ENCODE data around the gene CCNK. TPM values are rescaled to one million over a fixed set of nuclear protein-coding genes. Genes with fewer than 3 reads are reported as not detected.

CCNK gene
- total RNA-seq, 1 experiment from 2014 or later: 80.1 TPM

DNA sequence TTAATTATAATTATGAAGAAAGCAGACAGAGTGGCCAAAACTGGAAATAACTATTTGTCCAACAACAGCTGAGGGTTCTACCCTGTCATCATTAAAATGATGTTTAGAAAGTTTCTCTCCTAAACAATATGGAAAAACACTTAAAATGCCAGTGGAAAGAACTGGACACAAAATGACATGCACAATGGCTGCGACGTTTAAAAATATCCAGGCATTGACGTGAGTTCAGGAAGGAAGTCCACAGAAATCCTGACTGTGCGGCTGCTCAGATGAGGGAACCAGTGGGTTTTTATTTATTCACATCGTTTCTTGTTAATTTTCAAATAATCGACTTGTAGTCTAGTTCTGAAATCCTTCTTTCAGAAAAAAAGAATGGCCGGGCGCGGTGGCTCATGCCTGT, 58.3 kb downstream of the CCNK start:
- H3K9me3 Mint-ChIP-seq: no peaks in the 10 kb centered on the region
- H3K4me1 Mint-ChIP-seq: peaks cover 41 to 62% of the 10 kb centered on the region in 2 experiments
- WGBS (ENCODE audit: extremely low coverage, insufficient read length, low lambda C conversion rate): no CpG with 5 or more reads among the region's 9 CpGs
- no peaks in the 10 kb centered on the region; the same call in 1 of the 2 replicates for H3K4me1 ChIP-seq (ENCODE audit: insufficient read depth, low read length)
- no peak overlapping the region for H2BK120ac ChIP-seq (ENCODE audit: low read depth, low read length, poor library complexity, severe bottlenecking)
- no peak overlapping the region for H3K14ac ChIP-seq (ENCODE audit: insufficient read depth, low read length)
- TF ChIP-seq, protein P1, sequence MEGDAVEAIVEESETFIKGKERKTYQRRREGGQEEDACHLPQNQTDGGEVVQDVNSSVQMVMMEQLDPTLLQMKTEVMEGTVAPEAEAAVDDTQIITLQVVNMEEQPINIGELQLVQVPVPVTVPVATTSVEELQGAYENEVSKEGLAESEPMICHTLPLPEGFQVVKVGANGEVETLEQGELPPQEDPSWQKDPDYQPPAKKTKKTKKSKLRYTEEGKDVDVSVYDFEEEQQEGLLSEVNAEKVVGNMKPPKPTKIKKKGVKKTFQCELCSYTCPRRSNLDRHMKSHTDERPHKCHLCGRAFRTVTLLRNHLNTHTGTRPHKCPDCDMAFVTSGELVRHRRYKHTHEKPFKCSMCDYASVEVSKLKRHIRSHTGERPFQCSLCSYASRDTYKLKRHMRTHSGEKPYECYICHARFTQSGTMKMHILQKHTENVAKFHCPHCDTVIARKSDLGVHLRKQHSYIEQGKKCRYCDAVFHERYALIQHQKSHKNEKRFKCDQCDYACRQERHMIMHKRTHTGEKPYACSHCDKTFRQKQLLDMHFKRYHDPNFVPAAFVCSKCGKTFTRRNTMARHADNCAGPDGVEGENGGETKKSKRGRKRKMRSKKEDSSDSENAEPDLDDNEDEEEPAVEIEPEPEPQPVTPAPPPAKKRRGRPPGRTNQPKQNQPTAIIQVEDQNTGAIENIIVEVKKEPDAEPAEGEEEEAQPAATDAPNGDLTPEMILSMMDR (conservative IDR thresholded peaks at IDR 0.05): no peak
- no peaks in the 10 kb centered on the region for H3K27me3 ChIP-seq (ENCODE audit: insufficient read depth, low read length)
- no peak overlapping the region for H3K4ac ChIP-seq (ENCODE audit: low read depth, low read length)
- no peak overlapping the region for H3T11ph ChIP-seq (ENCODE audit: low read length)
- H3K9me3 ChIP-seq (ENCODE audit: control insufficient read depth, low read depth, low read length): no peaks in the 10 kb centered on the region
- no peak overlapping the region for H2BK20ac ChIP-seq (ENCODE audit: low read depth, low read length, poor library complexity, severe bottlenecking)
- peaks cover 3% of the 10 kb centered on the region for H3K79me1 ChIP-seq (ENCODE audit: insufficient read depth, low read depth, low read length, poor library complexity, severe bottlenecking)
- no peak overlapping the region for H3K23ac ChIP-seq (ENCODE audit: insufficient read length, low read depth, low read length)
- no peak overlapping the region for H2AK5ac ChIP-seq (ENCODE audit: insufficient read length, low read length)
- no peak overlapping the region for H4K8ac ChIP-seq (replicated peaks; ENCODE audit: insufficient read length, low read depth, low read length)
- H2BK12ac ChIP-seq (ENCODE audit: insufficient read length, low read depth, low read length): no peak overlapping the region
- no peaks in the 10 kb centered on the region; the same call in 1 of the 2 replicates for H3K27me3 Mint-ChIP-seq (ENCODE audit: low read depth)
- no peak overlapping the region for H3K4me3 Mint-ChIP-seq
- DNase-seq: no peak
- no peak overlapping the region for H2BK15ac ChIP-seq (ENCODE audit: low read depth, low read length)
- no peak overlapping the region for H3K27ac Mint-ChIP-seq
- H3K36me3 Mint-ChIP-seq (ENCODE audit: insufficient read depth in 1 of 3, low read depth in 3 of 3): no peaks in the 10 kb centered on the region
- H3K23me2 ChIP-seq (ENCODE audit: insufficient read length, low read depth, low read length, poor library complexity, severe bottlenecking): no peaks in the 10 kb centered on the region
- no peak overlapping the region for H3K56ac ChIP-seq (ENCODE audit: insufficient read length, low read depth, low read length)
- no peak overlapping the region for H2AFZ ChIP-seq (ENCODE audit: low read length)
- no peak overlapping the region for H2BK5ac ChIP-seq (ENCODE audit: insufficient read length, low read length)
- no peak overlapping the region for H3K27ac ChIP-seq (ENCODE audit: insufficient read length, low read depth, low read length)
- H3K4me2 ChIP-seq (ENCODE audit: insufficient read depth, insufficient read length, low read length): no peak overlapping the region
- H3K79me2 ChIP-seq (ENCODE audit: insufficient read depth, low read length): no peaks in the 10 kb centered on the region; the same call in 1 of the 2 replicates
- no peak overlapping the region for H3K18ac ChIP-seq (ENCODE audit: insufficient read length, low read depth, low read length)
- H4K5ac ChIP-seq (ENCODE audit: insufficient read length, low read depth, low read length): no peak overlapping the region
- peaks cover 4% of the 10 kb centered on the region for H4K20me1 ChIP-seq (ENCODE audit: control insufficient read depth, insufficient read depth, insufficient read length)
- no peak overlapping the region for H4K91ac ChIP-seq (ENCODE audit: insufficient read length, low read depth, low read length)
- no peak overlapping the region for H3K9ac ChIP-seq (ENCODE audit: extremely low read depth, insufficient read length, low read length)
